GDM1 (cell line): ENCODE measurements around the gene ELF1.

Experiments
- DNase-seq: peaks from one replicate; lab custom pipeline; 2025; lab: John Stamatoyannopoulos, UW

The ELF1 gene

DNA sequence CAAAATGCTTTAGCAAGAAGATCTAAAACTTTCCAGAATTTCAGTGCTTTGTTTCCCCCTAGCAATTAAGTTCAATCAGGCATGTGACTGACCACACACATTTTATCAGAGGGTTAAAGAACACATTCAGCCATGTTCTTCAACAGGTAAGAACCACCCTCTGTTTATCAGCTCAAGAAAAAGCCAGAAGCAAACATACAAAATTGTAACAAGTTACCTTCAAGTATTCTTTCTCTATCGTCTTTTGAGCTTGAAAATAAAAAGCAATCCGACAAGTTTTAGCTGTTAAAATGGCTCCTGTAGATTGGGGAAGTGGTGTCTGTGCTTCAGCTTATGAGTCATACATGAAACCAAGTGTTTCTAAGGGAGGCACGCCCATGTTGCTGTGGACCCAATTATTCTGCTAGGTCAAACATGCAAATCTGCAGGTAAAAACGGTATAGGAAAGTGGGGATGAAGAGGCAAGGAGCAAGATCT is at the start of gene ELF1:
Gene ELF1 (minus strand): TSS at position 306 of the 477 bp plus-strand sequence. CDS start 37,262 bp downstream, outside the sequence.
- peak; percentile 82 for DNase-seq

DNA sequence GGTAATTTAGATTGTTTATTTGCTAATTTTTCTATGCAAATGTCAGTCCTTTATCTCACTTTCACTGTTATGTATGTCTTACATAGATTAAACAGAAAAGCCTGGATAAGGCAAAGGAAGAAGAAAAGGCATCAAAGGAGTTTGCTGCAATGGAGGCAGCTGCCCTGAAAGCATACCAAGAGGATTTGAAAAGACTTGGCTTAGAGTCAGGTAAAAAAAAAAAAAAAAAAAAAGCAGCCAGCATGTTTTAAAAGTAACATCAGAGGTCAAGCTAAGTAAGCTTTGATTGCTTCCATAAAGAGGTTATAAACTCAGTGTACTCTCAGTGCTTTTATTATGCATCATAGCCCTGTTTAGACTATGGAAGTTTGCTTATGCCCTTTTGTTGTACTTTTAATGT is 46.0 kb upstream of the ELF1 start:
- no peak for DNase-seq

- no peak for DNase-seq
These were observed 45.4 kb upstream of the ELF1 start for GRCh38 chr13:41064493-41064892.

DNA sequence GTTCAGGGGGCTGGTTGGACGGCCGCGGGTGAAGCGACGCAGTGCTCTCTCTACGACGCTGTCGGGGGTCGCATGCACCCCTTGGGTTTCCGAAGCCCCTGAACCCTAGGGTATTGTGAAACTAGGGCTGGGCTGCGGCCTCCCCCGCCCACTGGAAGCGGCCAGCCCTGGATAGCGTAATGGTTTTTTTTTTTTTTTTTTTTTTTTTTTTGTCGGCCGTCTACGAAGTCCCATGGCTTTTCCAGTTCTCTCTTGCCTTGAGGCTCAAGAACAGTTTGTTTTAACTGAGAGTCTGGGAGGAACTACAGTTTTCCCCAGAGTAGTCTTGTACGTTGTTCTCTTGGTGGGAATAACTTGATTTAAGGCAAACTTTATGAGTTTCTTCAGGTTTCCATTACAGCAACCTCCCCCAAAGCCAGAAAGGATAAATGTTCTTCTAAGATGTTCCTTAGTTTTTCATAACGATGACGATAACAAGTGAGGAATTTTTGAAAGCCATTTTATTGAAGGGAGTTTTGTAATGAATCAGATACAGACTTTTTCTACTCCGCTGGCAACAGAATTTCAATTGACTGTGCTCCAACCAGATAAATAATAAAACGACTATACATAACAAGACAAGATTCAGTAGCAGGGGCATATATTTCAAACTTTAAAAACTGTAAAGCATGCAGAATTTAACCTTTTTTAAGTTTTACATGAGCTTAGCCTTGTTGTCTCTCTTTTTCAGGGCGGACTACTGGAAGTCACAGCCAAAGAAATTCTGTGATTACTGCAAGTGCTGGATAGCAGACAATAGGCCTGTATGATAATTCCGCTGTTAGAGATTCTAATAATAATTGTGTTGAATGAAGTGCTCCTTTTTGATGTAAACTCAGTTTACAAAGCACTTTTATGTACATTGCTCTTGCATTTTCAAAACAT is 43.1 kb upstream of the ELF1 start:
- peak; percentile 75 for DNase-seq

GRCh38 chr13:41061075-41061913 is 42.2 kb upstream of the ELF1 start, which contains the start of gene WBP4:
Gene WBP4, plus strand, starts transcription at chr13:41061509. Its CDS starts 165 bp downstream, at chr13:41061674.
- peak; percentile 94 for DNase-seq

- peak; percentile 83 for DNase-seq
These were observed 41.6 kb upstream of the ELF1 start for GRCh38 chr13:41060724-41061074.

DNA sequence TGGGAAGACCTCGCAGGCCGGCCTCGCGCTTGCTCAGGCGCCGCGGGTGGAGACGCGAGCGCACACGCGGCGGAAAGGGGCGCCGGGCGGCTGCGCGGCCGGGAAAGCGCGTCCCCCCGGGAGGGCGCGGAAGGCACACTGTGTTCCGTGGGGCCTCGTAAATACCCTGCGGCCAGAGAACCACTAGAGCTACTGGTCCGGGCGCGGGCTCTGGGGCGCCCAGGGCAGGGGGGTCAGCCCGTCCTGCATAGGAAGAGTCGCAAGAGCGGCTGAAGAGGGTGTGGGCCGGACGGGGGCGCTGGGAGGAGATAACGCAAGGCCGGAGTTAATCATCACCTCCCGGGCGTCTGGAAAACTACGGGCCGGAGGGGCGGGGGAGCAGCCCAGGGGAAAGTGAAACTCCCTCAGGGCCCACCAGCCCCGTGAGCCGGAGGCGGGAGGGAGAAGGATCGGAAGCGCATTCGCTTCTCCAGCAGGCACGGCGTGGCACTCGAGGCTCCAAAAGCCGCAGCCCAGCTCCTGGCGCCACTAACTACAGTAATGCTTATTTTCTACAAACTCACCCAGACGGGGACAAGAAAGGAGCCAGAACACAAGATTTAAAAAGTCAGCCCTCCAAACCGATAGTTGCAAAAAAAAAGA is 41.1 kb upstream of the ELF1 start:
- DNase-seq, result peak; percentile 95

DNA sequence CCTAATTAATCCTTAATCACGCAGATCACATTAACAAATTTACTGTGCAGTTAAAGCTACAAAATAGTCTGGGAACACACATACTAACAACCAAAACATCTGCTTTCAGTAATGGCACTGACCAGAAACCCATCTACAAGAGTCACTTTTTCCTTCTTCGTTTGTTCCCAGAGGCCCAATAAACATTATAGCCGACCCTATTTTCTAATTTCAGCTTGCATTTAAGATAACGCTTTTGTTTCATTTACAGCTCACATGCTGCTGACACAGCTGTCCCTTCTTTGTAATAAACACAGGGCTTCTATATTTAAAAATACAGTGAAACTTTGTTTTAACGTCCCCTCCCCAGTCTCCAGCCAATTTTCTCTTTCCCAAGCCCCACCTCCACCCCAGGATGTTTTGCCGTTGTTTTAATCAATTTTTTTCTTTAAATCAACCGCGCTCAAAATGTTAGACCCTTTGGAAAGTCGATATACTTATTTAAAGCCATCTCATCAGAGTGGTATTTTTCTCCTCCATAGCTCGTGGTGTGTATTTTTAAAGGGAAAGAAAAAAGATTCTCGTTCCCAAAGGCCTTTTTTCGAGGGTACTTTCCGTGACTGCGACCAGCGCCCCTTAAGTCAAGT is 40.5 kb upstream of the ELF1 start:
- no peak for DNase-seq

DNA sequence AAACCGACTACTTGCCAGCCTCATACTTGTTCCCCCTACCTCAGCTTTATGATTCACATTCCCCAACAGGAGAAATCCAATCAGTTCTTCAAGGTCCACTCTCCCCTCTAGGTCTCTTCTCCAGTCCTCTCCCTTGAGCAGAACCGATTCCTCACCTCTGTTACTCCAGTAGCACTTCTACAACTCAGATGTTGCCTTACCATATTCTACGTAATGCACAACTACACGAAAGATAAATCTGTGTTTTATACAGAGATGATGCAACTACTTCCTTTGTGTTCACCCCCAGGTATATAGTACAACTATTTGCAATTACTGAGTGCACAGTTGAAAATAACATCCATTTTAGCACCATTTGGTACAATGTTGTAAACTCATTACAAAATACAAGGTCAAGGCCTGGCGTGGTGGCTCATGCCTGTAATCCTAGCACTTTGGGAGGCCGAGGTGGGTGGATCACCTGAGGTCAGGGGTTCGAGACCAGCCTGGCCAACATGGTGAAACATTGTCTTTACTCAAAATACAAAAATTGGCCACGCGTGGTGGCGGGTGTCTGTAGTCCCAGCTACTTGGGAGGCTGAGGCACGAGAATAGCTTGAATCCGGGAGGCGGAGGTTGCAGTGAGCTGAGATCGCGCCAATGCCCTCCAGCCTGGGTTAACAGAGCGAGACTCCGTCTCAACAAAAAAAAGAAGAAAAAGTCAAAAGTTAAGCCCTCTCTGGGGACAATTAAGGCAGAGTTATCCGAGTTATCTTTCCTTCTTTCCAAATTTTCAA is 39.4 kb upstream of the ELF1 start:
- no peak for DNase-seq

GRCh38 chr13:41056826-41057711 is 38.0 kb upstream of the ELF1 start:
- DNase-seq, result no peak

- DNase-seq, result no peak
These were observed 37.1 kb upstream of the ELF1 start for GRCh38 chr13:41056194-41056593.

- peak; percentile 36 for DNase-seq
These were observed 36.0 kb upstream of the ELF1 start for GRCh38 chr13:41054919-41055619.

- peak; percentile 34 for DNase-seq
These were observed 35.2 kb upstream of the ELF1 start for GRCh38 chr13:41054212-41054877.

DNA sequence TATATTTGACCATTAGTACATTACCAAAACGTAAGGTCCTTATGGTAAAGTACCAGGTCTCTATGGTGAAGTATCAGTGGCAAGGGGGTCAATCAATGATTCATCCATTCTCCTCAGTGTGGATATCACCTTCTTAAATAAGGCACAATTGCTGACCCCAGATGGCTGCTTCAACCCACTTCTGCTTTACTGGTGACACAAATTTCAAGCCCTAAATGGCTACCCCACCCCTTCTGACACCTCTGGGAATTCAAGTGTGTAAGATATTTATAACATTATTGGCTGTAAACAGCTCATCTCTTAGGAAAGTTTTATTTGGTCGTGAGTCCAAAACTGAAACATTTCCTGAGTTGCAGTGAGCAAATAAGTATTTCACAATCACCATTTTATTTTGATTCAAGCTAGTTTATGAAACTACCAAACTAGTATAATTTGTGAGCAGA is 34.3 kb upstream of the ELF1 start:
- DNase-seq, result no peak

GRCh38 chr13:41052441-41052840 is 33.3 kb upstream of the ELF1 start:
- no peak for DNase-seq

- no peak for DNase-seq
These were observed 30.6 kb upstream of the ELF1 start for GRCh38 chr13:41049480-41050440.

DNA sequence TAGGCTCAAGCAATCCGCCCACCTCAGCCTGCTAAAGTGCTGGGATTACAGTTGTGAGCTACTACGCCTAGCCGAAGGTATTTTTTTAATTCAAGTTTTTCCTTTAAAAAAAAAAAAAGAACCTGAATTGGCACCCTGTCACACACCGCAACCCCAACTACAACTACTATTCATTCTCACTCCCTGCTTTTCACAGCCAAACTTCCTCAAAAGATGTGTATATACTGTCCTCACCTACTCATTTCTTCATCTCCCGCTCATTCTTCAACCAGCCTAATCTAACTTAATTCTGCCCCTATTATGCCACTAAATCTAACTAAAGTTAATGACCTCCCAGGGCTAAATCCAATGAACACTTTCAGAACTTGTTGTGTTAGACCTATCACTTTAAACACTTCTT is 29.5 kb upstream of the ELF1 start:
- DNase-seq, result no peak
